Measurements from ENCODE around the gene FGF3.
"Not testable (repeated sequence)": the region's sequence is repeated elsewhere in the genome, so short reads cannot be mapped to it uniquely, and the experiment has no call there.

FGF3 gene

DNA sequence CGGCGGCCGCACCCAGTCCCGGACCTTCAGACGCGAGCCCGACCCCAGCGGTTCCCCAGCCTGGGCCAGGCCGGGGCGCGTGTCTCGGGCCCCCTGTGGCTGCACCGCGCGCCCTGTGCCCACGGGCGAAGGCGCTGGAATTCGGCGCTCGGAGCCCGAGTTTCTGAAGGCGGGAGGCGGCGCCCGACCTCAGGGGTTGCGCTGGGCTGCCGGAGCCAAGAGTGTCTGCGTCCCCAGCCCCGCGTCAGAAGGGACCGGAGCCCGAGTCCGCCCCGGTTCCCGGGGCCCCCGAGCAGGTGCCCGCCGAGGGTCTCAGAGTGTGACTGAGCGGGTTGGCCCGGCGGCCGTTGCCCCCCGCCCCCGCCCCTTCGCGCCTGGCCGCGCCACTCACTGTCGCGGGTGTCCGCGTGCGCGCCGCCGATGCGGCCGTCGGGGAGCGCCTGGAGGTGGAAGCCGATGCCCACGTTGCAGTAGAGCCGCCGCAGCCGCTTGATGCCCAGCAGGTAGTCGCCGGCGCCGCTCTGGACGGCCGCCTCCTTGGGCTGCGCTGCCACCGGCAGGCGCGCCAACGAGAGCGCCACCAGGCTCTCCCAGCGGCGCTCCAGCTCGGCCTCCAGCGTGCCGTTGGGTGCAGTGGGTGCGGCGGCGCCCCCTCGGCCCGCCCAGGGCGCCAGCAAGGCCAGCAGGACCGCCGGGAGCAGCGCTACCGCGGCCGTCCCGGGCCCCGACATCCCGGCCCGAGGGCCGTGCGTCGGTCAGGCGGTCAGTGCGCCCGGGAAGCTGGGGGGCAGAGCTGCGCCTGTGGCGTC is 44.7 kb downstream of the FGF3 start:
- DNase-seq (ENCODE audit: low read depth), result no peak
- TF ChIP-seq, protein P1, sequence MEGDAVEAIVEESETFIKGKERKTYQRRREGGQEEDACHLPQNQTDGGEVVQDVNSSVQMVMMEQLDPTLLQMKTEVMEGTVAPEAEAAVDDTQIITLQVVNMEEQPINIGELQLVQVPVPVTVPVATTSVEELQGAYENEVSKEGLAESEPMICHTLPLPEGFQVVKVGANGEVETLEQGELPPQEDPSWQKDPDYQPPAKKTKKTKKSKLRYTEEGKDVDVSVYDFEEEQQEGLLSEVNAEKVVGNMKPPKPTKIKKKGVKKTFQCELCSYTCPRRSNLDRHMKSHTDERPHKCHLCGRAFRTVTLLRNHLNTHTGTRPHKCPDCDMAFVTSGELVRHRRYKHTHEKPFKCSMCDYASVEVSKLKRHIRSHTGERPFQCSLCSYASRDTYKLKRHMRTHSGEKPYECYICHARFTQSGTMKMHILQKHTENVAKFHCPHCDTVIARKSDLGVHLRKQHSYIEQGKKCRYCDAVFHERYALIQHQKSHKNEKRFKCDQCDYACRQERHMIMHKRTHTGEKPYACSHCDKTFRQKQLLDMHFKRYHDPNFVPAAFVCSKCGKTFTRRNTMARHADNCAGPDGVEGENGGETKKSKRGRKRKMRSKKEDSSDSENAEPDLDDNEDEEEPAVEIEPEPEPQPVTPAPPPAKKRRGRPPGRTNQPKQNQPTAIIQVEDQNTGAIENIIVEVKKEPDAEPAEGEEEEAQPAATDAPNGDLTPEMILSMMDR (IDR thresholded peaks at IDR 0.05; ENCODE audit: low read depth, low read length, missing control alignments), result no peak
- H3K4me3 ChIP-seq (ENCODE audit: low read depth, low read length), result no peak overlapping the region

DNA sequence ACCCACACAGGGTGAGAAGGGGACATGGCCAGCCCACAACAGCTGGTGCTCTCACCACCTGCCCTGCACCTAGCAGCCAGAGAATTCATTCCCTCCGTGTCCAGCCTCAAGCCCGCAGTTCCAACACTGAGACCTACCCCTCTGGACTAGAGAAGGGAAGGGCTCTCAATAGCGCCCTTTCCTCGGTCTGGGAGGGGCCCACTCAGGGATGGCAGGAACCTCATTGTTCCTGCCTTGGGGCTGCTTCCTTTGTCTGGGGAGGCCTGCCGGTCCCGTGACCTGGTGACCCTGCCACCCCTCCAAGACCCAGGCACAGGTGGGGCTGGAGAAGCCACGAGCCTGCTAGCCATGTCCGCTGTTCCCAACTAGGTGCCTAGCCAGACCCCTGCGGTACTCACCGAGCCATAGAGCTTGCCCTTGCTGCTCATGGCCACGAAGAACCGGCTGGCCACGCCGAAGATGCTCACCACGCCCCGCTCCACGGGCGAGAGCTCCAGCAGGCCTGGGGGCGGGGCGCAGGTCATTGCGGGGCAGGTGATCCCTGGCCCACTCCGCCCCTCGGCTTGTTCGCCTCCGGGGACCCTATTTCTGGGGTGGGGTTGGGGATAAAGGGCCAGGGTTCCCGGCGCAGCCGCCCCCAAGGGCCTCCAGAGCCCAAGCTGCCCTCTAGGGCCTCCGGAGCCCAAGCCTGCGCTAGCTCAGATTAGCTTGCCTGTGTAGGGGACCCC is 45.4 kb downstream of the FGF3 start:
- no peak for DNase-seq (ENCODE audit: low read depth)
- TF ChIP-seq, protein P1 (IDR thresholded peaks at IDR 0.05; ENCODE audit: low read depth, low read length, missing control alignments), result no peak
- no peak overlapping the region for H3K4me3 ChIP-seq (ENCODE audit: low read depth, low read length)

DNA sequence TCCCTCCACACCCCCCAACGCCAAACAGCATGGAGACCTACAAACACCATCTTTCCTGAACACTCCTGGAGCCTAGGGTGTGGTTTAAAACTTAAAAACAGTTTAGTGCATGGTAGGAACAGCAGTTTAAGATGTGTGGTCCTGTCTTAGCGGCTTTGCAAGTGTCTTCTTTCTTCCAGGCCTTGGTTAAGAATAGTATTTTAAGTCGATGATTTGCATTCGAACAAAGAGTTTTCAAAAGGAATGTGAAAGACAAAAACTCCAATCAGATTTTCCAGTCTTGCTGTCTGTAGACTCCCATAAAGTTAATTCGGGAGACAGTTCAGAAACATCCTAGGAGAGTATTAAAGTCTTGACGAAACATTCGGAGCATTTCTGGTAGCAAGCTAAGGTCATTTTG is 47.8 kb downstream of the FGF3 start:
- TF ChIP-seq, protein P1 (IDR thresholded peaks at IDR 0.05; ENCODE audit: low read depth, low read length, missing control alignments), result no peak
- DNase-seq (ENCODE audit: low read depth), result no peak
- no peak overlapping the region for H3K4me3 ChIP-seq (ENCODE audit: low read depth, low read length)

DNA sequence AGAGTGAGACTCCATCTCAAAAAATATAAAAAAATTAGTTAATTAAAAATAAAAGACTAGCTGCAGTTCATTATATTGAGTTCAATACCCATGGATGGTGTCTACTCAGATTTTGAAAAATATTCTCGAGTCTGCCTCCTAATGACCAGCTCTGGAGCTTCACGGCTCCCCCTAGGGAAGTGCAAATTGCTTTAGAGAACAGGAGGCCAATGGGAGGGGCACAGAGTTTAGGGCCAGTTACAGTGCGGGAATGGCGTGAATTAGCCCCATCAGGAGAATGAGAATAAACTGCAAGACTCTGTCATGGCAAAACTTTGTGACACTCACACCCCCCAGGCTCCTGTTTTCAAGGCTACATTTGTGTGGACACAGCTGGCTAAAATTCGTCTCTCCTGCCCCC is 48.7 kb downstream of the FGF3 start:
- TF ChIP-seq, protein P1 (IDR thresholded peaks at IDR 0.05; ENCODE audit: low read depth, low read length, missing control alignments), result no peak
- DNase-seq (ENCODE audit: low read depth), result no peak

DNA sequence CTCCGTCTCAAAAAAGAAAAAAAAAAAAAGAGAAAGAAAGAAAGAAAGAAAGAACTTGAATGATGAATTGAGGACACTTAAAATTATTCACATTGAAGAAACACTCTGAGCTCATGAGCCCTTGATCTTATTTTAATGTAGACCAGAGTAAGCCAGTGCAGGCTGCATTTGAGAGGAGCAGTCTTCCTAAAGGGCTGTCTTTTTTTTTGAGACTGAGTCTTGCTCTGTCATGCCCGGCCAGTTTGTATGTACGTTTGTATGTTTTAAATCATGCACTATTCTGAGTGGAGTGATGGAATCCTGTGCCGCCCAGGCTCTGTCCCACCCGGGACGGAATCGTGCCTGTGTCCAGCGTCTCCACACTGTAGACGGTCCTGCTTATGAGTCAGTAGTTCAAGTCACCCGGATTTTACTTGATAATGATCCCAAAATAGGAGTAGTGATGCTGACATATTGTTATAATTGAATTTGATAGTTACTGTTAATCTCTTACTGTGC is 53.7 kb downstream of the FGF3 start:
- H3K4me3 ChIP-seq (ENCODE audit: low read depth, low read length), result no peak overlapping the region
- TF ChIP-seq, protein P1 (IDR thresholded peaks at IDR 0.05; ENCODE audit: low read depth, low read length, missing control alignments), result no peak

More for the DNA sequence above, 48.7 kb downstream of the FGF3 start:
- H3K4me3 ChIP-seq (ENCODE audit: low read depth, low read length), result no peak overlapping the region

DNA sequence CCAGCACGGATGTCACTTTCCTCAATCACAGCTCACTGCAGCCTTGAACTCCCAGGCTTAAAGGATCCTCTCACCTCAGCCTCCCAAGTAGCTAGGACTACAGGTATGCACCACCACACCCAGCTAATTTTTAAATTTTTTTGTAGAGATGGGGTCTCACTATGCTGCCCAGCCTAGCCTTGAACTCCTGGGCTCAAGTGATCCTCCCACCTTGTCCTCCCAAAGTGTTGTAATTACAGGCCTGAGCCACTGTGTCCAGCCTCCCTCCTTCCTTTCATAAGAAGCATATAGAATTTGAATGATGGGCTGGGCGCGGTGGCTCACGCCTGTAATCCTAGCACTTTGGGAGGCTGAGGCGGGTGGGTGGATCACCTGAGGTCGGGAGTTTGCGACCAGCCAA is 54.3 kb downstream of the FGF3 start:
- H3K4me3 ChIP-seq (ENCODE audit: low read depth, low read length); DNase-seq (ENCODE audit: low read depth): not testable (repeated sequence)

More for the DNA sequence above, 53.7 kb downstream of the FGF3 start:
- DNase-seq (ENCODE audit: low read depth), result no peak

DNA sequence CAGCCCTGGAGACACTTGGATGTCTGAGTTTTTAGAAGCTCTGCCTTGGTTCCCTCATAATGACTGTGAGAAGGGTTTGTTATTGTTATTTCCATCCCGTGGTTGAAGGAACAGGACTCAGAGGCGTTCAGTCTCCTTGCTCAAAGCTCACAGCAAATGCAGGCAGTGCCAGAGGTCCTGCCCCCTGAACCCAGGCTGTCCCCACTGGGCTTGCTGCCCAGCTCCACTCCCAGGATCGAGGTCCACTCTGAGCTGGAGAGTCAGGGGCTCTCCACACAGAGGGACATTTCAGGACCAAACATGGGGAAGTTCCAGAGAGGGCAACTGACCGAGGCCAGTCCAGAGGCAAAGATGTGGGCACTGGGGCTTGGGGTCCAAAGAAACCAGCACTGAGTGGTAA is 58.9 kb downstream of the FGF3 start:
- H3K4me3 ChIP-seq (ENCODE audit: low read depth, low read length), result no peak overlapping the region
- DNase-seq (ENCODE audit: low read depth), result no peak
- TF ChIP-seq, protein P1 (IDR thresholded peaks at IDR 0.05; ENCODE audit: low read depth, low read length, missing control alignments), result no peak
